ENCODE measurements around the gene TTC6. TPM values are rescaled to one million over a fixed set of nuclear protein-coding genes. Genes with fewer than 3 reads are reported as not detected.
A peak's percentile ranks its signal among the peaks of the same experiment; 100 is the strongest.

TTC6 gene
- total and polyA plus RNA-seq, 8 donors: 3.2 to 16.7 (median 13.9) TPM

DNA sequence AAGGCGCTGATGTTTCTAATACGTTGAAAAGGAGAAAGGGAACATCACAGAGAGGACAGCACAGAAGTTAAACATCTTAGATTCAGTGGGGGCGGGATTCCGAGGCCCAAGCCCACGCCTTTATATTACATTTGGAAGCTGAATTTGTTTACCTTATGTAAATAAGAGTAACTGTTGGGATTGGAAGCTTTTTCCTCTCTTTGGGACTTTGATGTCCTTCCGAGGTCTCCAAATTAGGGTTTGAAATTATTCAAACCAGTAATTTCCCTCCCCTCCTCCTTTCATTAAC lies 6.8 kb upstream of the TTC6 start:
- Histone ChIP-seq H3K36me3 (no peaks in the 10 kb centered on the region), H3K27me3 (peaks cover 95 to 100% of the 10 kb centered on the region in 2 donors), H3K4me1 (peaks cover 0 to 4% of the 10 kb centered on the region in 2 donors), H3K27ac (peak overlapping the region; percentile 71 to 72), H3K4me3 (peak overlapping the region in 1 of 2 donors; percentile 43), H3K9me3 (no peaks in the 10 kb centered on the region)
- DNase-seq (no peak), ATAC-seq (no peak)
- intact Hi-C loops (cut with DNase I): no loop called here
- TF ChIP-seq, protein P1, sequence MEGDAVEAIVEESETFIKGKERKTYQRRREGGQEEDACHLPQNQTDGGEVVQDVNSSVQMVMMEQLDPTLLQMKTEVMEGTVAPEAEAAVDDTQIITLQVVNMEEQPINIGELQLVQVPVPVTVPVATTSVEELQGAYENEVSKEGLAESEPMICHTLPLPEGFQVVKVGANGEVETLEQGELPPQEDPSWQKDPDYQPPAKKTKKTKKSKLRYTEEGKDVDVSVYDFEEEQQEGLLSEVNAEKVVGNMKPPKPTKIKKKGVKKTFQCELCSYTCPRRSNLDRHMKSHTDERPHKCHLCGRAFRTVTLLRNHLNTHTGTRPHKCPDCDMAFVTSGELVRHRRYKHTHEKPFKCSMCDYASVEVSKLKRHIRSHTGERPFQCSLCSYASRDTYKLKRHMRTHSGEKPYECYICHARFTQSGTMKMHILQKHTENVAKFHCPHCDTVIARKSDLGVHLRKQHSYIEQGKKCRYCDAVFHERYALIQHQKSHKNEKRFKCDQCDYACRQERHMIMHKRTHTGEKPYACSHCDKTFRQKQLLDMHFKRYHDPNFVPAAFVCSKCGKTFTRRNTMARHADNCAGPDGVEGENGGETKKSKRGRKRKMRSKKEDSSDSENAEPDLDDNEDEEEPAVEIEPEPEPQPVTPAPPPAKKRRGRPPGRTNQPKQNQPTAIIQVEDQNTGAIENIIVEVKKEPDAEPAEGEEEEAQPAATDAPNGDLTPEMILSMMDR (IDR thresholded peaks at IDR 0.05): no peak

DNA sequence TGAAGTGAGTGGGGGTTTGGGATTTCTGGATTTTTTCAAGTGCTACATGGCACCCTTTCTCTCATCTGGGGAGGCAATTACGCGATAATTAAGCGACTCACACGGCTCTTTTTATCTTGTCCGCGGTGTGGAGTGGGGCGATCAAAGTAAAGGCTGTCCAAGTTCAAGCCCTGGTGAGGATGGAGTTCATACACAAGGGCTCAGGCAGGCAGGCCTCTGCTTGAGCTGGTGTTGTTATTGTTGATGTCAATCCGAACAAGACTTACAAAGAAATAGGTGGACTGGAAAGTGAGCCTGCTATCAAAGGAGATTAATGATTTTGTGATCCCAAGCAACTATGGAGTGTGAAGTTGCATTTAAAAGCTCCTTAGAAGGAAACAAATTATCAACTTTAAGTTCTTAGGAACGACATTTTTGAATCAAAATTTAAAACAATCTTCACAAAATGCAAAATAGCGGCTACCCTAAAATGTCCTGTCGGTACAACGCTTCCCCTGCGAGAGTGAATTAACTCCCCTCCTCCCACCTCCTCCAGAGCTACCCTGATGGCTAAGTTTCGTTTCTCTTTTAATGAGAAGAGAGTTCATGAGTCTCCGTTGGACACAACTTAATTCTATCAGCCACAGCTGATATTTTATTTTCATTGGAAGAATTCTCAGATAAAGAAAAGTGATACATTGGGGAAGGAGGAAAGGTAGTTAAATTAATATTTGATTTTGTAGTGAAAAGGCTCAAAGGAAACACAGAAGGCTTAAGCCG lies 6.3 kb upstream of the TTC6 start:
- peak overlapping the region in 1 of 2 donors; percentile 43 for H3K4me3 ChIP-seq
- peak overlapping the region; percentile 71 to 72 for H3K27ac ChIP-seq
- H3K4me1 ChIP-seq: peaks cover 0 to 3% of the 10 kb centered on the region in 2 donors
- TF ChIP-seq, protein P1 (IDR thresholded peaks at IDR 0.05): no peak
- intact Hi-C loops (cut with DNase I): no loop called here
- peak in 2 of 4 donors; percentile 19 to 42 for DNase-seq
- no peaks in the 10 kb centered on the region for H3K36me3 ChIP-seq
- peaks cover 95 to 100% of the 10 kb centered on the region in 2 donors for H3K27me3 ChIP-seq
- no peaks in the 10 kb centered on the region for H3K9me3 ChIP-seq
- ATAC-seq: no peak

DNA sequence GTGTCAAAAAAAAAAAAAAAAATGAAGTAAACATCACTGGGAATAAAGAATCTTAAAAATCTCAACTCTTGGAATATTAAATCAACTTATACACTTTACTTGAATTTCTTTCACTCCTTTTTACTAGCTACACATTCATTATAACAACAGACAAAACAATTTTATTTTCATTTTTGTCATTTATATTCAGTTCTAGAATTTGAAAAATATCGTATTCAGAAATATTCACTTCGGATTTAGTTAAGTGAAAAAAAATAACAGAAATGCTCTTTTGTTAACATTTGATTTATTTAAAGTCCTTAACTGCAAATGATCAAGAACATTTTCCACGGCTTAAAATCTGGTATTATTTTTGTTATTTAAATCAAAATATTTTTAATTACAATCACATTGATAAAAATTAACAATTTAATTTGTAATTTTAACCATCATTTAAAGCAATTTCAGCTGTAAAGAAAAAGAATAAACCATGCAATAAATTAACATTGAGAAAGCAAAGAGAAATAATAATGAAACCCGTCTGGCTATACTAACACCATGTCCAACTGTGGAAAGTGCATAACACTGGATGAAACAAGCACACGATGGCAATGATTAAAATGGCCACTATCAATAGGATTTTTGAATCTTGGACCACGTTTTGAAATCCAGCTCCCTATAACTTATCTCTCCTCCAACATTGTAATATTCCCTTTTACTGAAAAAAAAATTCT lies 5.6 kb upstream of the TTC6 start:
- TF ChIP-seq, protein P1 (IDR thresholded peaks at IDR 0.05): no peak
- Histone ChIP-seq H3K27me3 (peaks cover 88 to 100% of the 10 kb centered on the region in 2 donors), H3K4me1 (peaks cover 0 to 11% of the 10 kb centered on the region in 2 donors), H3K27ac (peak overlapping the region; percentile 71 to 72), H3K36me3 (no peaks in the 10 kb centered on the region), H3K9me3 (no peaks in the 10 kb centered on the region), H3K4me3 (peak overlapping the region in 1 of 2 donors; percentile 43)
- intact Hi-C loops (cut with DNase I): loop anchor here in 1 of 2 donors (5.0 kb wide), 1 partner anchor 338 kb away; no protein-coding TSS in a partner anchor
- DNase-seq (no peak), ATAC-seq (no peak)

DNA sequence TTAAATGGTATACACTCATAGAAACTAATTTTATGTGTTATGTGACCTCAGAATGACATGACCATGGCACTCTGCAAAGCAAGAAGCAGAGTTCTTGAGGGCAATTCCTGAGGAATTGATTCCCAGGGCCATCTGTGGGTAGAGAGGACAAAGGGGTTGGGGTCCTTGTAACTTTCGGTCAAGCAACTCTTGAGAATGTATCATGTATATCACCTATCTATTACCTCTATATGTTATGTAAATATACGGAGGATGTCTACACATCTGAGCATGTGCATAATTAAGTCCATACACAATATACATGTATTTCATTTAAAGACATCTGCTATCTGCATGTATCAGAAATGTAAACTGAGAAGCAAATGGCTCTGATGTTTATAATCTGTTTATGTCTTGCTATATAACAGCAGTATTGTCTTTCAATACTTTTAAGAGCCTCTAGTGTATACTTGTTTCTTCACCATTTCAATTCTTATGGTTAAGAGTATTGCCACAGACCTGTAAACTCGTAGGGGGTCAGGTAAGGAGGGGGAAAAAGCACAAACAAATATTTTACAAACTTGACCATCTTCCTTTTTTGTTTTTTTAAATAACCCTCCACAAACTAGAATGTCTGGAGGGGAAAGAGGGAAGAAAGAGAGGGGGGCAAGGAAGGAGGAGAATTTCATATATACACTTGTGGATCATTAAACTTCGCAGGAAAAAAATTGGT lies 4.8 kb upstream of the TTC6 start:
- intact Hi-C loops (cut with DNase I): loop anchor here in 1 of 2 donors (5.0 kb wide), 1 partner anchor 338 kb away; no protein-coding TSS in a partner anchor
- TF ChIP-seq, protein P1 (IDR thresholded peaks at IDR 0.05): no peak
- H3K36me3 ChIP-seq: no peaks in the 10 kb centered on the region
- DNase-seq (peak in 1 of 4 donors; percentile 12), ATAC-seq (no peak)
- H3K9me3 ChIP-seq: no peaks in the 10 kb centered on the region
- peaks cover 86 to 100% of the 10 kb centered on the region in 2 donors for H3K27me3 ChIP-seq
- peak overlapping the region; percentile 73 to 87 for H3K27ac ChIP-seq
- H3K4me1 ChIP-seq: peaks cover 0 to 16% of the 10 kb centered on the region in 2 donors
- peak overlapping the region in 1 of 2 donors; percentile 43 for H3K4me3 ChIP-seq
